MM.1S (cell line): ENCODE data around the gene NAB1.

Experiments used
- DNase-seq: peaks from one replicate; pipeline ENCODE4 v3.0.0-alpha.2; 2015
- H2AFZ ChIP-seq: fragments of 300-600 bp; sonication (generic); 2 replicates; pipeline ENCODE4 v1.6.0; 2016; ENCODE audit warnings: antibody characterized with exemption, low read length
- H3F3A ChIP-seq: fragments of 300-600 bp; sonication (generic); 2 replicates; pipeline ENCODE4 v1.6.1; 2016; ENCODE audit warnings: mild to moderate bottlenecking, antibody characterized with exemption, low read length, moderate library complexity, mixed read lengths; ENCODE audit not compliant: insufficient read depth
- H3K27ac ChIP-seq: fragments of 300-600 bp; sonication (generic); 2 replicates; pipeline ENCODE4 v1.5.1; 2016; ENCODE audit warnings: mild to moderate bottlenecking, low read length
- H3K27me3 ChIP-seq: fragments of 300-600 bp; sonication (generic); replicated peaks from 2 replicates; pipeline ENCODE4 v1.6.0; 2016; ENCODE audit warnings: low read length; ENCODE audit not compliant: insufficient read depth
- H3K36me3 ChIP-seq: fragments of 300-600 bp; sonication (generic); replicated peaks from 2 replicates; pipeline ENCODE4 v1.6.1; 2016; ENCODE audit warnings: mild to moderate bottlenecking, low read length, mixed read lengths; ENCODE audit not compliant: insufficient read depth
- H3K4me1 ChIP-seq: fragments of 300-600 bp; sonication (generic); 2 replicates; pipeline ENCODE4 v1.6.1; 2016; ENCODE audit warnings: low read length, mixed read lengths
- H3K4me2 ChIP-seq: fragments of 300-600 bp; sonication (generic); 2 replicates; pipeline ENCODE4 v1.6.0; 2016; ENCODE audit warnings: low read depth, low read length
- H3K4me3 ChIP-seq: fragments of 300-600 bp; sonication (generic); 2 replicates; pipeline ENCODE4 v1.5.1; 2016; ENCODE audit warnings: low read length, mixed read lengths
- H3K79me2 ChIP-seq: fragments of 300-600 bp; sonication (generic); 2 replicates; pipeline ENCODE4 v1.6.1; 2016; ENCODE audit warnings: mixed run types, low read length, mixed read lengths
- H3K9ac ChIP-seq: fragments of 300-600 bp; sonication (generic); 2 replicates; pipeline ENCODE4 v1.6.1; 2016; ENCODE audit warnings: low read length, mixed read lengths
- H3K9me2 ChIP-seq: fragments of 300-600 bp; sonication (generic); replicated peaks from 2 replicates; pipeline ENCODE4 v1.6.1; 2016; ENCODE audit warnings: mild to moderate bottlenecking, low read length, mixed read lengths; ENCODE audit not compliant: insufficient read depth
- H3K9me3 ChIP-seq: fragments of 300-600 bp; sonication (generic); replicated peaks from 2 replicates; pipeline ENCODE4 v1.6.1; 2016; ENCODE audit warnings: mild to moderate bottlenecking, low read length, mixed read lengths; ENCODE audit not compliant: insufficient read depth
- H4K20me1 ChIP-seq: fragments of 300-600 bp; sonication (generic); 2 replicates; pipeline ENCODE4 v1.6.1; 2016; ENCODE audit warnings: mild to moderate bottlenecking, low read length, moderate library complexity, mixed read lengths; ENCODE audit not compliant: insufficient read depth
- CTCF ChIP-seq: fragments of 300-600 bp; sonication (generic); IDR thresholded peaks from 2 replicates; pipeline ENCODE4 v1.5.1; 2016; ENCODE audit warnings: antibody characterized with exemption, low read length, mixed read lengths
- EZH2 ChIP-seq: fragments of 300-600 bp; sonication (generic); optimal IDR thresholded peaks from 2 replicates; pipeline ENCODE3; 2017; ENCODE audit warnings: low read depth, mild to moderate bottlenecking, antibody characterized with exemption, low read length, mixed read lengths
- EZH2phosphoT487 ChIP-seq: fragments of 300-600 bp; sonication (generic); IDR thresholded peaks from 2 replicates; pipeline ENCODE4 v1.6.1; 2018; ENCODE audit warnings: antibody characterized with exemption, low read length

NAB1 gene

GRCh38 chr2:190740449-190740848 lies 91.6 kb downstream of the NAB1 start:
- Histone ChIP-seq H3K9me3 (no peaks in the 10 kb centered on the region), H3K4me2 (no peak overlapping the region), H2AFZ (no peak overlapping the region), H3K9me2 (no peaks in the 10 kb centered on the region), H4K20me1 (no peaks in the 10 kb centered on the region), H3K79me2 (no peaks in the 10 kb centered on the region), H3K27ac (no peak overlapping the region), H3K36me3 (no peaks in the 10 kb centered on the region), H3K27me3 (no peaks in the 10 kb centered on the region), H3K4me3 (no peak overlapping the region), H3K4me1 (no peaks in the 10 kb centered on the region), H3F3A (no peaks in the 10 kb centered on the region), H3K9ac (no peak overlapping the region)
- TF ChIP-seq EZH2 = no peak
- no peak for TF ChIP-seq EZH2phosphoT487
- no peak for TF ChIP-seq CTCF
- DNase-seq = no peak
